Inflammatory macrophage treated with lipopolysaccharide for 1 hour (primary cell): ENCODE measurements around the gene TH.
A peak's percentile ranks its signal among the peaks of the same experiment; 100 is the strongest.

Experiments used
- DNase-seq, 2 donors: peaks; one replicate each; pipeline ENCODE4 v3.0.0-alpha.2; 2020 to 2022

TH gene

GRCh38 chr11:2158296-2158737, 13.3 kb downstream of the TH start:
- DNase-seq, result no peak

- no peak for DNase-seq
Observed at GRCh38 chr11:2157294-2158040, 14.1 kb downstream of the TH start.

- peak in 1 of 2 donors; percentile 85 for DNase-seq
Observed at GRCh38 chr11:2156416-2157182, 15.0 kb downstream of the TH start.

GRCh38 chr11:2155511-2155910, 16.1 kb downstream of the TH start:
- no peak for DNase-seq

GRCh38 chr11:2154889-2155288, 16.7 kb downstream of the TH start:
- no peak for DNase-seq

GRCh38 chr11:2154195-2154585, 17.4 kb downstream of the TH start:
- DNase-seq, result no peak

GRCh38 chr11:2153581-2154194, 17.9 kb downstream of the TH start:
- peak; percentile 44 to 55 for DNase-seq

GRCh38 chr11:2151500-2152257, 19.9 kb downstream of the TH start:
- peak; percentile 48 to 88 for DNase-seq

- peak in 1 of 2 donors; percentile 31 for DNase-seq
Observed at GRCh38 chr11:2149864-2150847, 21.5 kb downstream of the TH start.

GRCh38 chr11:2149460-2149859, 22.2 kb downstream of the TH start:
- DNase-seq, result no peak

- DNase-seq, result no peak
Observed at GRCh38 chr11:2148595-2148994, 23.0 kb downstream of the TH start.

- no peak for DNase-seq
Observed at GRCh38 chr11:2147391-2147790, 24.2 kb downstream of the TH start.

GRCh38 chr11:2146051-2146450, 25.6 kb downstream of the TH start:
- no peak for DNase-seq

- peak in 1 of 2 donors; percentile 42 for DNase-seq
Observed at GRCh38 chr11:2144544-2145248, 26.9 kb downstream of the TH start.

- DNase-seq, result no peak
Observed at GRCh38 chr11:2143799-2144543, 27.6 kb downstream of the TH start.

GRCh38 chr11:2143477-2143798, 28.2 kb downstream of the TH start:
- DNase-seq, result peak; percentile 47 to 59

- DNase-seq, result peak; percentile 85 to 95
Observed at GRCh38 chr11:2142762-2143202, 28.8 kb downstream of the TH start.

GRCh38 chr11:2142300-2142759, 29.3 kb downstream of the TH start:
- peak; percentile 57 to 75 for DNase-seq

- DNase-seq, result no peak
Observed at GRCh38 chr11:2140411-2141400, 30.9 kb downstream of the TH start.
